ENCODE measurements around the gene APBA2. TPM values are rescaled to one million over a fixed set of nuclear protein-coding genes. Genes with fewer than 3 reads are reported as not detected.

APBA2 gene
- total RNA-seq, 1 experiment from 2014 or later: not detected

GRCh38 chr15:28894631-28895030 lies 8.9 kb downstream of the APBA2 start:
- Mint-ChIP-seq H3K27ac (ENCODE audit: unreplicated experiment) (no peak overlapping the region), H3K4me1 (ENCODE audit: low read depth, unreplicated experiment) (no peaks in the 10 kb centered on the region), H3K9me3 (ENCODE audit: unreplicated experiment) (no peaks in the 10 kb centered on the region), H3K36me3 (ENCODE audit: insufficient read depth, unreplicated experiment) (no peaks in the 10 kb centered on the region), H3K4me3 (ENCODE audit: unreplicated experiment) (no peak overlapping the region), H3K27me3 (ENCODE audit: insufficient read depth, unreplicated experiment) (peaks cover 6% of the 10 kb centered on the region)
- no peak for TF ChIP-seq CTCF (IDR thresholded peaks at IDR 0.05; ENCODE audit: insufficient read depth in 1 of 2, low read depth in 1 of 2, low read length in 1 of 2, severe bottlenecking in 1 of 2, unreplicated experiment in 1 of 2)
- POLR2A ChIA-PET: no interaction called here
- H3K36me3 ChIP-seq (ENCODE audit: control insufficient read depth, insufficient read depth, low read length): no peaks in the 10 kb centered on the region
- no TSS peak for BruUV-seq (replicated peaks)
- DNase-seq: no peak
- H3K4me1 ChIP-seq: no peaks in the 10 kb centered on the region
- H3K4me3 ChIP-seq (ENCODE audit: low read depth, low read length): no peak overlapping the region
- no peaks in the 10 kb centered on the region; the same call in 1 of the 2 replicates for H3K9me3 ChIP-seq
- CTCF ChIA-PET: no interaction called here
- no peaks in the 10 kb centered on the region for H3K27me3 ChIP-seq (replicated peaks; ENCODE audit: control insufficient read depth, insufficient read depth, low read length)
- intact Hi-C loops (cut with micrococcal nuclease; ENCODE audit: unreplicated experiment): no loop called here

GRCh38 chr15:28895146-28895545 lies 9.4 kb downstream of the APBA2 start:
- no TSS peak for BruUV-seq (replicated peaks)
- H3K4me1 ChIP-seq: no peaks in the 10 kb centered on the region
- H3K9me3 ChIP-seq: no peaks in the 10 kb centered on the region; the same call in 1 of the 2 replicates
- CTCF ChIA-PET: no interaction called here
- Mint-ChIP-seq H3K4me1 (ENCODE audit: low read depth, unreplicated experiment) (no peaks in the 10 kb centered on the region), H3K27me3 (ENCODE audit: insufficient read depth, unreplicated experiment) (peaks cover 8% of the 10 kb centered on the region), H3K4me3 (ENCODE audit: unreplicated experiment) (no peak overlapping the region), H3K27ac (ENCODE audit: unreplicated experiment) (no peak overlapping the region), H3K9me3 (ENCODE audit: unreplicated experiment) (no peaks in the 10 kb centered on the region), H3K36me3 (ENCODE audit: insufficient read depth, unreplicated experiment) (no peaks in the 10 kb centered on the region)
- H3K27me3 ChIP-seq (replicated peaks; ENCODE audit: control insufficient read depth, insufficient read depth, low read length): no peaks in the 10 kb centered on the region
- POLR2A ChIA-PET: no interaction called here
- DNase-seq: no peak
- intact Hi-C loops (cut with micrococcal nuclease; ENCODE audit: unreplicated experiment): no loop called here
- no peak for TF ChIP-seq CTCF (IDR thresholded peaks at IDR 0.05; ENCODE audit: insufficient read depth in 1 of 2, low read depth in 1 of 2, low read length in 1 of 2, severe bottlenecking in 1 of 2, unreplicated experiment in 1 of 2)
- H3K4me3 ChIP-seq (ENCODE audit: low read depth, low read length): no peak overlapping the region
- H3K36me3 ChIP-seq (ENCODE audit: control insufficient read depth, insufficient read depth, low read length): no peaks in the 10 kb centered on the region

GRCh38 chr15:28895566-28895965 lies 9.8 kb downstream of the APBA2 start:
- intact Hi-C loops (cut with micrococcal nuclease; ENCODE audit: unreplicated experiment): no loop called here
- Mint-ChIP-seq H3K36me3 (ENCODE audit: insufficient read depth, unreplicated experiment) (no peaks in the 10 kb centered on the region), H3K9me3 (ENCODE audit: unreplicated experiment) (no peaks in the 10 kb centered on the region), H3K4me1 (ENCODE audit: low read depth, unreplicated experiment) (no peaks in the 10 kb centered on the region), H3K4me3 (ENCODE audit: unreplicated experiment) (no peak overlapping the region), H3K27me3 (ENCODE audit: insufficient read depth, unreplicated experiment) (peaks cover 11% of the 10 kb centered on the region), H3K27ac (ENCODE audit: unreplicated experiment) (no peak overlapping the region)
- no peak for TF ChIP-seq CTCF (IDR thresholded peaks at IDR 0.05; ENCODE audit: insufficient read depth in 1 of 2, low read depth in 1 of 2, low read length in 1 of 2, severe bottlenecking in 1 of 2, unreplicated experiment in 1 of 2)
- BruUV-seq (replicated peaks): no TSS peak
- ChIA-PET CTCF (no interaction called here), POLR2A (no interaction called here)
- no peak overlapping the region for H3K4me3 ChIP-seq (ENCODE audit: low read depth, low read length)
- no peaks in the 10 kb centered on the region for H3K27me3 ChIP-seq (replicated peaks; ENCODE audit: control insufficient read depth, insufficient read depth, low read length)
- DNase-seq: no peak
- H3K9me3 ChIP-seq: no peaks in the 10 kb centered on the region; the same call in 1 of the 2 replicates
- H3K36me3 ChIP-seq (ENCODE audit: control insufficient read depth, insufficient read depth, low read length): no peaks in the 10 kb centered on the region
- no peaks in the 10 kb centered on the region for H3K4me1 ChIP-seq
